Measurements from ENCODE around the gene ADGRF3.
"Not testable (repeated sequence)": the region's sequence is repeated elsewhere in the genome, so short reads cannot be mapped to it uniquely, and the experiment has no call there.

Gene ADGRF3, protein sequence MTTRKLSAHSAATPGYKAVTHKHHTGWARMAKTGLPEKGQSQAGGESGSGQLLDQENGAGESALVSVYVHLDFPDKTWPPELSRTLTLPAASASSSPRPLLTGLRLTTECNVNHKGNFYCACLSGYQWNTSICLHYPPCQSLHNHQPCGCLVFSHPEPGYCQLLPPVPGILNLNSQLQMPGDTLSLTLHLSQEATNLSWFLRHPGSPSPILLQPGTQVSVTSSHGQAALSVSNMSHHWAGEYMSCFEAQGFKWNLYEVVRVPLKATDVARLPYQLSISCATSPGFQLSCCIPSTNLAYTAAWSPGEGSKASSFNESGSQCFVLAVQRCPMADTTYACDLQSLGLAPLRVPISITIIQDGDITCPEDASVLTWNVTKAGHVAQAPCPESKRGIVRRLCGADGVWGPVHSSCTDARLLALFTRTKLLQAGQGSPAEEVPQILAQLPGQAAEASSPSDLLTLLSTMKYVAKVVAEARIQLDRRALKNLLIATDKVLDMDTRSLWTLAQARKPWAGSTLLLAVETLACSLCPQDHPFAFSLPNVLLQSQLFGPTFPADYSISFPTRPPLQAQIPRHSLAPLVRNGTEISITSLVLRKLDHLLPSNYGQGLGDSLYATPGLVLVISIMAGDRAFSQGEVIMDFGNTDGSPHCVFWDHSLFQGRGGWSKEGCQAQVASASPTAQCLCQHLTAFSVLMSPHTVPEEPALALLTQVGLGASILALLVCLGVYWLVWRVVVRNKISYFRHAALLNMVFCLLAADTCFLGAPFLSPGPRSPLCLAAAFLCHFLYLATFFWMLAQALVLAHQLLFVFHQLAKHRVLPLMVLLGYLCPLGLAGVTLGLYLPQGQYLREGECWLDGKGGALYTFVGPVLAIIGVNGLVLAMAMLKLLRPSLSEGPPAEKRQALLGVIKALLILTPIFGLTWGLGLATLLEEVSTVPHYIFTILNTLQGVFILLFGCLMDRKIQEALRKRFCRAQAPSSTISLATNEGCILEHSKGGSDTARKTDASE

DNA sequence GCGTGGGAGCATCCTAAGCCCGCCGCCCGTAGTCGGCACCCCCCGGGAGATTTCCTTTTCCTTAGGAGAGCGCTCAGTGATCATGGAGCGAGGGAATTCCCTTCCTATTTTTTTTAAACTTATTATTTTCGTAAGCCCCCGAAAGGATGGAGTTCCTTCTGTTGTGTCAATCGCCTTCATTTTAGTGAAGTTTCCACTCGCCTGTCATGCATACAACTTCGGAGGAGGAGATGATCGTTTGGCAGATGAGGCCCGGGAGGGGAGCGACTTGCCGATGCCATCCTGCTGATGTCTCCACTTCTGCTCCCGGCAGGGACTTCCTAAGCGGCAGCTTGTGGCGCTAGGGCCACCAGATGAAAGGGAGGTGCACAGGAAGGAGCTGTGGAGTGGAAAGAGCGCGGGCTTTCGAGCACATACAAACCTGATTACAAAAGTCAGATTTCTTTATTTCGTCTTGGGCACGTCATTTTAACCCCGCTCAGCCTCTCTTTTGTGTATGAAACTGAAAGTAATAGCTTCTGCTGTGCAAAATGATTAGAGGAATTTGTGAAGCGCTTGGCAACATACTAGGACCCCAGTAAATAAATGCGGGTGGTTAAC lies at the start of gene ADGRF3:
Gene ADGRF3 (minus strand): TSS at position 336 of the 600 bp plus-strand sequence. CDS start 555 bp downstream, outside the sequence.
- DNase-seq: peak; percentile 73

GRCh38 chr2:26395394-26395793 lies 48.8 kb upstream of the ADGRF3 start:
- DNase-seq: no peak

GRCh38 chr2:26394694-26395093 lies 48.1 kb upstream of the ADGRF3 start:
- DNase-seq: no peak

- DNase-seq: no peak
These were observed 40.6 kb upstream of the ADGRF3 start for GRCh38 chr2:26387189-26387588.

DNA sequence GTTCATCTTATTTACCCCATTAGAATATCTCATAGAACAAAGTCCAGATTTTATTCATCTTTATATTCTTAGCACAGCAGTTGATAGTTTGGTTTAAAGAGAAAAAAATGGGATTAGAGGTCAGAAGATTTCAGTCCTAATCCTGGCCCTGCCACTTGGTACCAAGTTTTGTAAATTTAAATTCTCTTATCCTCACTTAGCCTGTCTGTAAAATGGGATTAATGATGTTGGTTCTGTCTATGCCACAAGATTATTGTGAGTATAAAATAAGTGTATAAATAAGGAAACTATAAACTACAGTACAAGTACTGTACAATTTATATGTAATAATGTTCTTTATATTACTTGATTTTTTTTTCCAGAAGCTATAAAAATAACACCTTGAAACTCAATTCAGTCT lies 38.0 kb upstream of the ADGRF3 start:
- DNase-seq: no peak

DNA sequence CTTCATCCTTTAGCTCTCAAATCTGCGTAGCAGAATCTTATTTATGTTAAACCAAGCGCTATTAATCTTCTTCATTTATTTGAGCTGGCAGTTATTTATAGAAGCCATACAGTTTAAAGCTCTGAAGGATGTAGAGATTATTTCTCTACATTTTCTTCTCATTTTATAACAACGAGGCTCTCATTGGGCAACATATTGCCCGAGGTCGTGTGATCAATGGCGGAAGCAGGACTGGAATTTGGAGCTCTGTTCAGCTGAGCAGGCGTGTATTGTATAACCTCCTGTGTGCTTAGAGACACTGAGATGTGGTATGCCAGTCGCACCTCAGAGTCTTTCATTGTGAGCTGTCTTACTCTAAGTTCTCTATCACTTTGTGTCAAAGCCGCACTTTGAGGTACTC lies 37.6 kb upstream of the ADGRF3 start:
- DNase-seq: no peak

DNA sequence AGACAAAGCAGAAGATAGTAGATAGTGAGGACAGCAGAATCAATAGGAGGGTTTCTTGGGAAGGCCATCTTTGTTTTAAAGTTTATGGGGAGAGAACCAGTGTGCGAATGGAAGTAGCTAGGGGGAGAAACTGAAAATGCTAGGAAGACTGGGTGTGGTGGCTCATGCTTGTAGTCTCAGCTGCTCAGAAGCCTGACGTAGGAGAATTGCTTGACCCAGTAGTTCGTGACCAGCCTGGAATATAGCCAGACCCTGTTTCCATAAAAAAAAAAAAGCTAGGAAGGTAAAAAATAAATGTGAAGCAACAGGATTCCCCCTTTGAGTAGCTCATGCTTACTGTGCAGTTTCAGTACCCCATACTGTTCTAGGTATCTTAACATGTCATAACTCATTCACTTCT lies 36.0 kb upstream of the ADGRF3 start:
- no peak for DNase-seq

DNA sequence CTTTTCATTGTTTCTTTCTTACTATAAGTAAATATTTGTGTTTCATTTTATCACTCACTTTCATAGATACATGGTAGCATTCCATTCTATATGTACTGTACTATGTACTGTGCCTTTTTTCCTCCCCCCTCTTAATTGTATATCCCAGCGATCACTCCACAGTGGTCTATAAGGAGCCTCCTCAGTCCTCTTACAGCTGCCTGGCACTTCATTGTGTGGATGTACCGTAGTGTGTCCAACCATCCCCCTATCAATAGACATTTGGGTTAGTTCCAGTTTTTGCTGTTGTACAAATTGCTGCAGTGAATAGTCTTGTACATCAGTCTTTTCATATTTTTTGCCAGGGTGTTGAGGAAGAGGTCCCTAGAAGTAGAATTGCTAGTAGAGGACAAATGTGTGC lies 33.7 kb upstream of the ADGRF3 start:
- DNase-seq: no peak

DNA sequence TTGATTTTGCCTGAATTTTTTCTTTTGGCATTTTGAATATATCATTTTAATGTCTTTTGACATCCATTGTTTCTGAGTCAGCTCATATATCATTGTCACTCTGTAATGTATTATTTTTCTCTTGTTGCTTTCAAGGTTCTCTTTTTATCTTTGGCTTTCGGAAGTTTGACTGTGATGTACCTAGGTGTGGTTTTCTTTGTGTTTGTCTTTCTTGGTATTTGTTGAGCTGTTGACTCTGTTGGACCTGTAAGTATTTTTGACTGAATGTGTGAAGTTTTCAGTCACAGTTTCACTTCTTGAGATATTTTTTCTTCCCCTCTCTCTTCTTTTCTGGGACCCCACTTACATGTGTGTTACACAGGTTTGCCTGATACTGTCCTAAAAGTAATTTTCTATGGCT lies 30.2 kb upstream of the ADGRF3 start:
- no peak for DNase-seq

GRCh38 chr2:26370909-26371308 lies 24.3 kb upstream of the ADGRF3 start:
- not testable (repeated sequence) for DNase-seq

- DNase-seq: not testable (repeated sequence)
These were observed 23.1 kb upstream of the ADGRF3 start for GRCh38 chr2:26369664-26370063.

- DNase-seq: no peak
These were observed 20.4 kb upstream of the ADGRF3 start for GRCh38 chr2:26366957-26367356.

DNA sequence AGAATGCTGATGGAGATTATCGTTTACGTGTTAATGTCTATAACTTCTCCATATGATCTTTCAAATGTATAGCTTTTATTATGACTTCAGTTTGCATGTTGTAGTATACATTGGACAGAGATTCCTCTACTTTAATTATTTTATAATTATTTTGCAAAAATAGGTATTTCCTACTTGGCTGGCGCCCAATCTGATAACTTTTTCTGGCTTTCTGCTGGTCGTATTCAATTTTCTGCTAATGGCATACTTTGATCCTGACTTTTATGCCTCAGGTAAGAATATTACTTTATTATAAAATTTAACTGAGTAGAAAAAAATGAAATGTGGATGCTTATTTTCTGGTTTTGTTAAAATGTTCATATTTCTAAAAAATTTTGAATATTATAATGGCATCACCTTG lies 18.1 kb upstream of the ADGRF3 start:
- DNase-seq: no peak

- DNase-seq: no peak
These were observed 17.4 kb upstream of the ADGRF3 start for GRCh38 chr2:26363958-26364357.

DNA sequence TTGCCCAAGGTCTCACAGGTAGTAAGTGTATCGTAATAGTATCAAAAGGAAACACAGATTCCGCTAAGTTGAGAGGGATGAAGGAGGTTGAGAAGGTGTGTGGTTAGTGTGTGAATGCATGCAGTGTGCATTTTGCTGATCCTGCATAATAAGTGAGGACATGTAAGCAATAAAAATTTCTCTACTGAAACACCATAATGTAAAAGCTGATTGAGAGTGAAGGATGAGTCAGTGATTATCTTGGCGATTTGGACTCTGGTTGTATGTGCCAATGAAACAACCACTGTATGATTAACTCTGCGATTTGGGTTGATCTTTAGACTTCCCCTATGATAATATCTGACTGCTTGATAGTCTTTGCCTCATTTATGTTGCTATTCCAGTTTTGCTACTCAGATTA lies 16.7 kb upstream of the ADGRF3 start:
- no peak for DNase-seq

DNA sequence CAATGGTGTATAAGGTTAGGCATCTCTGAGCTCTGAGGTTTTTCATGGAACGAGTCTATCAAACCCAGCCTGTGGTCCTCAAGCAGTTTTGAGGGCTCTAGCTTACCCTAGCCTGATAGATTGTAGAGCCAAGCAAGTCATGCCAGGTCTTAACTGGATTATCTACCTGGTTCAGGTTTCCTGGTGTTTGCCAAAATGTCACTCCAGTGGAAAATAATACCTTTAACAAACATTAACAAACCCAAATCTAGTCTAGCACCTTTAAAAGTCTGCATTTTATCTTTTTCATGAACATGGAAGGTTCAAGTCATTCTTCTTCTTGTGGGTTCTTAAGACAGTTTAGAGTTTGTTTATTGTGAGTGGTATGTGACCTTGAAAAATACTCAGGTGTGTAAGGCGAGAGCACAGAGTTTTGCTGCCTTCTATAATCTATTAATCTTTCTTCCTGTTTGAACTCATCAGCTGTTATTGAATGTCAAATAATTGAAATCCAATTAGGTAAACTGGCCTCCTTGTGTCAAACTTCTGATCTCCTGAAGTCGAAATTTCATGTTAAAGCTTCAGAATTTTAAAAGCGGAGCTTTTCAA lies 13.4 kb upstream of the ADGRF3 start:
- DNase-seq: no peak

DNA sequence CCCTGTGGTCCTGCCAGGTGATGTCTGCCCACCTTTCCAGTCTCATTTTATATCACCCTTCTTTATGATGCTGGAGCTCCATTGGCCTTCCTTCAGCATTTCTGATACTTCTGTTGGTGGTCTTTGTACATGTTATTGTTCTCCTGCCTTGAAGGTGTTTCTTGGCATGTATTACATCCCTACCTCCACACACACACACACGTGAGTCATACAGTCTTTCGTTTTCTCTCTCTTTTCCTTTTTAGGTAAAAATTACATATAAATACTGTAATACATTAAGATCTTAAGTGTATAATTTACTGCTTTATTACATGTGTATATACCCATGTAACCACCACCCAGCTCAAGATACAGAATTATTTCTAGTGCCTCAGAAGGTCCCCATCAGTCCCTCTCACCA lies 10.2 kb upstream of the ADGRF3 start:
- DNase-seq: no peak

- DNase-seq: no peak
These were observed 9.5 kb upstream of the ADGRF3 start for GRCh38 chr2:26356111-26356510.

GRCh38 chr2:26355038-26355995 lies 8.7 kb upstream of the ADGRF3 start:
- no peak for DNase-seq

DNA sequence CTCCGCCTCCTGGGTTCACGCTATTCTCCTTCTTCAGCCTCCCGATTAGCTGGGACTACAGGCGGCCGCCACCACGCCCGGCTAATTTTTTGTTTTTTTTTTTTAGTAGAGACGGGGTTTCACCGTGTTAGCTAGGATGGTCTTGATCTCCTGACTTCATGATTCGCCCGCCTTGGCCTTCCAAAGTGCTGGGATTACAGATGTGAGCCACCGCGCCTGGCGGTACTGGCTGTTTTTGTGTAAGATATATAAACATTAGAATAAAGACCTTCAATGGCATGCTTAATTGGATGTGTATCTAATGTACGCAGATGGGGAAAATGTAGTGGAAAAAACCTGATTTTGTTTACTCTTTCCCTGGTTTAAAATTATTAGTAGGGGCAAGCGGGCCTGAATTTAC lies 7.9 kb upstream of the ADGRF3 start:
- not testable (repeated sequence) for DNase-seq

- DNase-seq: no peak
These were observed 6.3 kb upstream of the ADGRF3 start for GRCh38 chr2:26352892-26353291.
